Lower lobe of right lung (tissue), 2 donors: ENCODE data around the gene SLC25A27. TPM values are rescaled to one million over a fixed set of nuclear protein-coding genes. Genes with fewer than 3 reads are reported as not detected.
A peak's percentile ranks its signal among the peaks of the same experiment; 100 is the strongest.

ENCODE experiments used
- ATAC-seq, 2 donors: fragments of 200-7000 bp; cut with Tn5 transposase; one replicate each; pipeline ENCODE4 v1.9.1; 2020 to 2022; ENCODE audit warnings: mild to moderate bottlenecking in 2 of 2, moderate library complexity in 2 of 2
- DNase-seq: peaks from one replicate; pipeline ENCODE4 v3.0.0-alpha.2; 2020
- H3K27ac ChIP-seq: fragments of 200-600 bp; one replicate; pipeline ENCODE4 v1.8.0; 2022
- H3K27me3 ChIP-seq: fragments of 200-600 bp; one replicate; pipeline ENCODE4 v1.8.0; 2022; ENCODE audit warnings: low read depth
- H3K36me3 ChIP-seq: fragments of 200-600 bp; one replicate; pipeline ENCODE4 v1.8.0; 2022; ENCODE audit warnings: mild to moderate bottlenecking
- H3K4me1 ChIP-seq: fragments of 200-600 bp; one replicate; pipeline ENCODE4 v1.8.0; 2022
- H3K4me3 ChIP-seq: fragments of 200-600 bp; one replicate; pipeline ENCODE4 v1.8.0; 2022; ENCODE audit warnings: mild to moderate bottlenecking
- H3K9me3 ChIP-seq: fragments of 200-600 bp; one replicate; pipeline ENCODE4 v1.8.0; 2022
- CTCF ChIP-seq: fragments of 200-600 bp; IDR thresholded peaks from one replicate; pipeline ENCODE4 v1.8.0; 2022; ENCODE audit warnings: antibody characterized with exemption, mild to moderate bottlenecking
- intact Hi-C: fragments of 100-400 bp; cut with DNase I; formaldehyde crosslinking; loops from one replicate; pipeline ENCODE4 v1.11.0; 2022
- total RNA-seq: library from RNA; stranded (reverse); fragmentation: NEBNext Ultra II Directional; extraction: Animal tissue kit (Norgen Biotek cat#: 25700); gene quantifications from one replicate; pipeline ENCODE4 v1.2.1, GENCODE V29; 2021
- donor health status: DM: no; HTN: yes; CAD: no; lungs with severe emphysema.

The SLC25A27 gene
- total RNA-seq, 1 donor from 2014 or later: 19.1 TPM

- H3K4me1 ChIP-seq: no peaks in the 10 kb centered on the region
- intact Hi-C loops: no loop called here
- H3K36me3 ChIP-seq: no peaks in the 10 kb centered on the region
- no peak for TF ChIP-seq CTCF
- no peaks in the 10 kb centered on the region for H3K27me3 ChIP-seq
- DNase-seq: no peak
- H3K27ac ChIP-seq: no peak overlapping the region
- no peak for ATAC-seq
- H3K9me3 ChIP-seq: no peaks in the 10 kb centered on the region
- no peak overlapping the region for H3K4me3 ChIP-seq
These were observed 38.2 kb downstream of the SLC25A27 start for GRCh38 chr6:46690911-46691451.

- intact Hi-C loops: no loop called here
- Histone ChIP-seq H3K9me3 (no peaks in the 10 kb centered on the region), H3K27ac (no peak overlapping the region), H3K27me3 (no peaks in the 10 kb centered on the region), H3K36me3 (no peaks in the 10 kb centered on the region), H3K4me1 (no peaks in the 10 kb centered on the region), H3K4me3 (no peak overlapping the region)
- ATAC-seq (no peak), DNase-seq (no peak)
- no peak for TF ChIP-seq CTCF
These were observed 47.2 kb downstream of the SLC25A27 start for GRCh38 chr6:46699970-46700369.

GRCh38 chr6:46704562-46704961, 51.8 kb downstream of the SLC25A27 start:
- no peak for DNase-seq
- peak; percentile 13 for TF ChIP-seq CTCF
- ATAC-seq: peak in 1 of 2 donors; percentile 52

GRCh38 chr6:46706464-46706863, 53.7 kb downstream of the SLC25A27 start:
- H3K27ac ChIP-seq: no peak overlapping the region
- no peaks in the 10 kb centered on the region for H3K9me3 ChIP-seq
- ATAC-seq (no peak), DNase-seq (no peak)
- no peak for TF ChIP-seq CTCF
- intact Hi-C loops: no loop called here
- H3K36me3 ChIP-seq: no peaks in the 10 kb centered on the region
- no peaks in the 10 kb centered on the region for H3K27me3 ChIP-seq
- H3K4me1 ChIP-seq: no peaks in the 10 kb centered on the region
- H3K4me3 ChIP-seq: no peak overlapping the region

More at GRCh38 chr6:46704562-46704961, 51.8 kb downstream of the SLC25A27 start:
- Histone ChIP-seq H3K27me3 (no peaks in the 10 kb centered on the region), H3K9me3 (no peaks in the 10 kb centered on the region), H3K4me1 (no peaks in the 10 kb centered on the region), H3K27ac (no peak overlapping the region), H3K4me3 (no peak overlapping the region), H3K36me3 (no peaks in the 10 kb centered on the region)
- intact Hi-C loops: no loop called here

GRCh38 chr6:46711491-46711890, 58.7 kb downstream of the SLC25A27 start:
- H3K4me1 ChIP-seq: no peaks in the 10 kb centered on the region

More at GRCh38 chr6:46711491-46711890, 58.7 kb downstream of the SLC25A27 start:
- no peak for ATAC-seq
- no peak overlapping the region for H3K4me3 ChIP-seq
- H3K27ac ChIP-seq: no peak overlapping the region
- no peaks in the 10 kb centered on the region for H3K9me3 ChIP-seq
- no peak for TF ChIP-seq CTCF
- H3K27me3 ChIP-seq: no peaks in the 10 kb centered on the region
- no peaks in the 10 kb centered on the region for H3K36me3 ChIP-seq
- intact Hi-C loops: no loop called here
- no peak for DNase-seq
